Measurements from ENCODE around the gene SGPP2. TPM values are rescaled to one million over a fixed set of nuclear protein-coding genes. Genes with fewer than 3 reads are reported as not detected.

The SGPP2 gene
- total RNA-seq, 3 donors from 2014 or later (not counting 1 experiment from before 2014, with no cell fraction given): 0.25 to 0.30 TPM; not detected in 1

- peaks cover 6% of the 10 kb centered on the region for H3K36me3 Mint-ChIP-seq
- DNase-seq (no peak), ATAC-seq (no peak)
- no peak for TF ChIP-seq CTCF (IDR thresholded peaks at IDR 0.05)
- no peaks in the 10 kb centered on the region for H3K27me3 Mint-ChIP-seq (ENCODE audit: low read depth in 2 of 2)
- peaks cover 16% of the 10 kb centered on the region for H3K36me3 ChIP-seq (ENCODE audit: control insufficient read depth, insufficient read depth, low read length)
- peaks cover 5% of the 10 kb centered on the region in 2 donors for H3K4me1 Mint-ChIP-seq
- H3K4me3 Mint-ChIP-seq: no peak overlapping the region
- H3K27me3 ChIP-seq (ENCODE audit: control insufficient read depth, insufficient read depth, low read length): no peaks in the 10 kb centered on the region
- H3K27ac ChIP-seq (ENCODE audit: low read length): no peak overlapping the region
- no peaks in the 10 kb centered on the region for H3K4me1 ChIP-seq (ENCODE audit: control insufficient read depth, insufficient read depth, low read length)
- intact Hi-C loops (cut with micrococcal nuclease): no loop called here
- no peaks in the 10 kb centered on the region for H3K9me3 Mint-ChIP-seq
- no peaks in the 10 kb centered on the region for H3K9me3 ChIP-seq (ENCODE audit: control insufficient read depth, insufficient read depth, low read length)
- WGBS (ENCODE audit: insufficient coverage): 100% methylated on average over 1 of the region's 1 CpG
- no peak overlapping the region for H3K4me3 ChIP-seq (ENCODE audit: low read length)
- no peak overlapping the region for H3K27ac Mint-ChIP-seq
Measured at GRCh38 chr2:222569826-222570225, 145.5 kb downstream of the SGPP2 start.

- Histone ChIP-seq H3K4me1 (ENCODE audit: control insufficient read depth, insufficient read depth, low read length) (no peaks in the 10 kb centered on the region), H3K27me3 (ENCODE audit: control insufficient read depth, insufficient read depth, low read length) (no peaks in the 10 kb centered on the region), H3K36me3 (ENCODE audit: control insufficient read depth, insufficient read depth, low read length) (peaks cover 14% of the 10 kb centered on the region), H3K27ac (ENCODE audit: low read length) (no peak overlapping the region), H3K9me3 (ENCODE audit: control insufficient read depth, insufficient read depth, low read length) (no peaks in the 10 kb centered on the region), H3K4me3 (ENCODE audit: low read length) (no peak overlapping the region)
- Mint-ChIP-seq H3K4me3 (no peak overlapping the region), H3K27me3 (ENCODE audit: low read depth in 2 of 2) (no peaks in the 10 kb centered on the region), H3K4me1 (peaks cover 5 to 10% of the 10 kb centered on the region in 2 donors), H3K9me3 (no peaks in the 10 kb centered on the region), H3K36me3 (peaks cover 7% of the 10 kb centered on the region), H3K27ac (no peak overlapping the region)
- WGBS (ENCODE audit: insufficient coverage): 93% methylated on average over 6 of the region's 6 CpGs
- DNase-seq (no peak), ATAC-seq (no peak)
- no peak for TF ChIP-seq CTCF (IDR thresholded peaks at IDR 0.05)
- intact Hi-C loops (cut with micrococcal nuclease): no loop called here
Measured at GRCh38 chr2:222572264-222572721, 147.9 kb downstream of the SGPP2 start.

GRCh38 chr2:222572751-222573174, 148.4 kb downstream of the SGPP2 start:
- Histone ChIP-seq H3K27ac (ENCODE audit: low read length) (no peak overlapping the region), H3K4me3 (ENCODE audit: low read length) (no peak overlapping the region), H3K27me3 (ENCODE audit: control insufficient read depth, insufficient read depth, low read length) (no peaks in the 10 kb centered on the region), H3K4me1 (ENCODE audit: control insufficient read depth, insufficient read depth, low read length) (no peaks in the 10 kb centered on the region), H3K36me3 (ENCODE audit: control insufficient read depth, insufficient read depth, low read length) (peaks cover 14% of the 10 kb centered on the region), H3K9me3 (ENCODE audit: control insufficient read depth, insufficient read depth, low read length) (no peaks in the 10 kb centered on the region)
- Mint-ChIP-seq H3K4me1 (peaks cover 5 to 10% of the 10 kb centered on the region in 2 donors), H3K36me3 (peaks cover 7% of the 10 kb centered on the region), H3K9me3 (no peaks in the 10 kb centered on the region), H3K27me3 (ENCODE audit: low read depth in 2 of 2) (no peaks in the 10 kb centered on the region), H3K27ac (no peak overlapping the region), H3K4me3 (no peak overlapping the region)
- intact Hi-C loops (cut with micrococcal nuclease): no loop called here
- TF ChIP-seq CTCF (IDR thresholded peaks at IDR 0.05): no peak
- no peak for DNase-seq
- ATAC-seq: no peak
- WGBS (ENCODE audit: insufficient coverage): 83% methylated on average over 1 of the region's 1 CpG

- TF ChIP-seq CTCF (IDR thresholded peaks at IDR 0.05): no peak
- DNase-seq (no peak), ATAC-seq (no peak)
- Histone ChIP-seq H3K27ac (ENCODE audit: low read length) (no peak overlapping the region), H3K27me3 (ENCODE audit: control insufficient read depth, insufficient read depth, low read length) (no peaks in the 10 kb centered on the region), H3K9me3 (ENCODE audit: control insufficient read depth, insufficient read depth, low read length) (no peaks in the 10 kb centered on the region), H3K4me3 (ENCODE audit: low read length) (no peak overlapping the region), H3K4me1 (ENCODE audit: control insufficient read depth, insufficient read depth, low read length) (no peaks in the 10 kb centered on the region), H3K36me3 (ENCODE audit: control insufficient read depth, insufficient read depth, low read length) (peaks cover 12% of the 10 kb centered on the region)
- H3K4me3 Mint-ChIP-seq: no peak overlapping the region
- no peak overlapping the region for H3K27ac Mint-ChIP-seq
- peaks cover 7% of the 10 kb centered on the region for H3K36me3 Mint-ChIP-seq
- H3K4me1 Mint-ChIP-seq: peaks cover 5 to 12% of the 10 kb centered on the region in 2 donors
- H3K27me3 Mint-ChIP-seq (ENCODE audit: low read depth in 2 of 2): no peaks in the 10 kb centered on the region
- WGBS (ENCODE audit: insufficient coverage): 95% methylated on average over 2 of the region's 2 CpGs
- intact Hi-C loops (cut with micrococcal nuclease): no loop called here
- no peaks in the 10 kb centered on the region for H3K9me3 Mint-ChIP-seq
Measured at GRCh38 chr2:222575618-222576017, 151.3 kb downstream of the SGPP2 start.
